Globus pallidus (tissue), 1 donor: Measurements from ENCODE around the gene ENTPD2.
A peak's percentile ranks its signal among the peaks of the same experiment; 100 is the strongest.
"Not testable (repeated sequence)": the region's sequence is repeated elsewhere in the genome, so short reads cannot be mapped to it uniquely, and the experiment has no call there.

Experiments
- DNase-seq: peaks from one replicate; pipeline ENCODE4 v3.0.0-alpha.2; 2015; ENCODE audit warnings: low spot score

The ENTPD2 gene

DNA sequence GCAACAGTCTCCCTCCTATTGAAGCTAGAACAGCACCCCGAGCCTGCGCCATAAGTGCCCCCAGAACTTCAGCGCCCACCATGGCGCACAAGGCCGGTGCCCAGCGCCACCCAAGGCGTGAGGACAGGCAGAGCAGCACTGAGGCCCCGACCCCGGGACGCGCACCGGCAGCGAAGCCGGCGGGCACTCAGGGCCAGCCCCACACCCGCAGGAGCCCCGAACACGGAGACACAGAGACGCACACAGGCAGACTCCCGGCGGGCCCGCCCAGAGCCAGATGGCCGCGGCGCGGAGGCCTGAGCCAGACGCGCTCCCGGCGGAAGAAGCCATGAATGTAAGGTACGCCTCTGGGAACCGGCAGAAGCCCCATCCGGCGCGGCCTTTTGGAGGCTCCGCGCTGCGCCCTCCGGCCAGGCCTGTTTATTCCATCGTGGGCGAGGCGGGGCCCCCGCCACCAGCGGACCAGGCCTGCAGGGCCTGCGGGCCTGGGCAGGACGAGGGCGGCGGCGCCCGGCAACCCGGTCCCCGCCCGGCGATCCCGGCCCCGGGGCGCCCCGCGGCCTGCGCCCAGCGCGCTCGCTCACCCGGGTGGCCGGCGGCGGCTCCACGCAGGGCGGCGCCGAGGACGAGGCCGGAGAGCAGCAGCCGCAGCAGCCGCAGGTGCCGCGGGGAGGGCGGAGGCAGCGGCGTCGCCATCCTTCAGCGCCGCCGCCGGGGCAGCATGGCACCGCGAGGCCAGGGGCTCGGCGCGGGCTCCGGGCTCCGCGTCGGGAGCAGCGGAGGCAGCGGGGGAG lies 8.4 kb downstream of the ENTPD2 start:
- DNase-seq, result no peak

- DNase-seq, result no peak
These were observed 9.2 kb downstream of the ENTPD2 start for GRCh38 chr9:137044502-137045177.

- DNase-seq, result no peak
These were observed 9.8 kb downstream of the ENTPD2 start for GRCh38 chr9:137044037-137044436.

DNA sequence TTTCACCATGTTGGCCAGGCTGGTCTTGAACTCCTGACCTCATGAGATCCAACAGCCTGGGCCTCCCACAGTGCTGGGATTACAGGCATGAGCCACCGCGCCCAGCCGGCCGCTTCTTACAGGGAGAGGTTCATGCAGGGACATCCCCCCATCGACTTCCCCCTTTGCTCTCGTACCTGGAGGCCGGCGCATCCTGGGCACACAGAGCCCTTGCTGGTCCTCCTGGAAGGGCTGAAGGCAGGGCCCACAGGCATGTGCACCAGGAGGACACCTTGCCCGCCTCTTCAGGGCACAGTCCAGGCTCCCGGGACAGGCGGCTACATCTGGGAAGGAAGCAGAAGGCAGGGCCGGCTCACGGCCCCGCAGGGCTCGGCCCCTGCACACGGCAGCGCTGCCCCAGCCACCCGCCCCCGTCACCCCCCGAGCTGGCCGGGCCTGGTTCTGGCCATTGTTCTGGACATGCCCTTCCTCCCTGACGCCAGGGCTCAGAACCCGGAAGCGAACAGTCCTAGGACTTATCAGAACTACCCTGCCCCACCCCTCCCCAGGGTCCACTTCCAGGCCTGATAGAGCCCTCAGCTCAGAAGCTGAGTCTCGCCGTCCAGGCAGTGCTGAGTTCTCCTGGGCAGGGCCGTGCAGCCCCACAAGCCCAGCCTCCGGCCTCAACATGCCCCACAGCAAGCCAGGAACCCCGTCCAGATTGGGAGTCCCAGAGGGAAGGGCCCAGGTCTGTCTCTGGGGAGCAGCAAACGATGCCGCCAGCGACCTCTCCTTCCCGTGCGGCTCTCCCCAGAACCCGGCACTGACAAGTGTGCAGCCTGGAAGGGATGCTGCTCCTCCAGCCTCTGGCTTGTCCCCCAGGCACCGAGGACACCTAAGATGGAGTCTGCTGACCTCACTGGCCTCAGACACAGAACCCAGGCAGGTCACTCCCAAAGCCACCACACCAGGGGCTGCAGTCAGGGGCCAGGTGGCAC lies 10.8 kb downstream of the ENTPD2 start:
- no peak for DNase-seq

DNA sequence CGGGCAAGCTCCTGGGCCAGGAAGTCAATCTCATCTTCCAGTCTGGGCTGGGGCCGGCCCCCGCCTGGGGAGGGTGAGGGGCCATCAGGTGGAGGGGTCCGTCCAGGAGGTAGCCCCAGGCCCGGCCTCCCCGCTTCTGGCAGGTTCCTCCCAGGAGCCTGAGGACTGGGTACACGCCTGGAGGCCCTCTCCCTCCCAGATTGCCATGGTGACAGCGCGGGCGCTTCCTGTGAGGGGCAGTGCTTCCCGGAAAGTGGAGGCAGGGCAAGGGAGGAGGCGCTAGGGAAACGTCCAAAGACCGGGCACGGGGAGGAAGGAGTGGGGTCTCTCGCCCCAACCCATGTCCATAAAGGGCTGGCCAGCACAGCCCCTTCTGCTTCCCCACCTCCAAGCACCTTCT lies 12.7 kb downstream of the ENTPD2 start:
- no peak for DNase-seq

- DNase-seq, result no peak
These were observed 13.3 kb downstream of the ENTPD2 start for GRCh38 chr9:137040568-137040967.

GRCh38 chr9:137039611-137040366 lies 14.1 kb downstream of the ENTPD2 start:
- no peak for DNase-seq

- no peak for DNase-seq
These were observed 14.9 kb downstream of the ENTPD2 start for GRCh38 chr9:137038916-137039315.

GRCh38 chr9:137037483-137037882 lies 16.4 kb downstream of the ENTPD2 start:
- DNase-seq, result no peak

DNA sequence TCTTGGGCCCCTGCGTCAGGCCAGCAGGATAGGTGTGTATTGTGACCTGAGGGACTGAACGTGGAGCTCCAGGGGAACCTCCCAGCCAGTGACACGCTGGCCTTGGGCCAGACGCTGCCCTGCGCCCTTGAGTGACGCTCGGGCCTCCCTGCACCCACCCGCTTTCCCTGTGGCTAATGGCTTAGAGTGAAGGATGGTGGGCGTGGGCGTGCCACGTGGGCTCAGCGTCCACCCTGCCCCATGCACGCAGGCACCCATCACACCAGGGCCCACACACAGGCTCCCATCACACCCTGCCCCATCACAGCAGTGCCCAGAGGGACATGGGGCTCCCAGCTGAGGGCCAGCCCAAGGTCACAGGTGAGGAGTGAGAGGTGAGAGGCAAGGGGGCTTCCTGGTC lies 16.8 kb downstream of the ENTPD2 start:
- no peak for DNase-seq

- DNase-seq, result no peak
These were observed 17.9 kb downstream of the ENTPD2 start for GRCh38 chr9:137035937-137036336.

- DNase-seq, result no peak
These were observed 18.4 kb downstream of the ENTPD2 start for GRCh38 chr9:137035507-137035834.

DNA sequence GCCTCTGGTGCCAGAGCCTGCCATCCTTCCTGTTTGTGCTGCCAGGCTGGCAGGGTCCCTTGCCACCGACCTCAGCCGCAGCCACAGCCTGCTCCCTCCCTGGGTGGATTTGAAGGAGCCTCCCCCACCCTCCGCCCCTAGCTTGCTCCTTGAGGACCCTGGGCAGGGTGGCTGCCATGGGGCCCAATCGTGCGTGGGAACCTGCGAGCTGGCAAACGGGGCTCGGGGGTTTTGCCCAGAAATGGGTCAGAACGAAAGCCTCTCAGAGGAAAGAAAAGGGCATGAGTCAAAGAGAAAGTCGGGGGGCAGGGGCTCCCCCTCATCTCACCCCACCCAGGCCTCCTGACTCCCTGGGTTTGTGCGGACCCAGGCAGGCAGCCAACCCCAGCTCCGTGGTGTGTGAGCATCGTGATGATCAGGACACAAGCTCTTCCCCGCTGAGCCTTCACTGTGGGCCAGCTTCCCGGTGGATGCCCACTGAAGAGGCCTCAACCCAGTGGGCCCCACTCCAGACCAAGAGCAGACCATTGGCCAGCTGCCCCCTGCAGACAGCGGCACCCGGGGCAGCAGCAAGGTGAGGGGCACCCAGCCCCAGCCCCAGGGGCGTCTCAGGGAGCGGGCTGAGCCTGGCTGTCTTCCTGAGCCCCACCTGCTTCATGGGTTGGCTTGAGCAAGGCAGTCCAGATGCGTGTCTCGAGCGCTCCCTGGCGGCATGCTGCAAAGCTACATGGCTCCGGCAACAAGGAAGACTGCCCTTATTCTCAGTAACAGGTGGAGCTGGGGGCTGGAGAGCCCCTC lies 19.0 kb downstream of the ENTPD2 start:
- peak; percentile 85 for DNase-seq

- no peak for DNase-seq
These were observed 19.7 kb downstream of the ENTPD2 start for GRCh38 chr9:137034039-137034708.

DNA sequence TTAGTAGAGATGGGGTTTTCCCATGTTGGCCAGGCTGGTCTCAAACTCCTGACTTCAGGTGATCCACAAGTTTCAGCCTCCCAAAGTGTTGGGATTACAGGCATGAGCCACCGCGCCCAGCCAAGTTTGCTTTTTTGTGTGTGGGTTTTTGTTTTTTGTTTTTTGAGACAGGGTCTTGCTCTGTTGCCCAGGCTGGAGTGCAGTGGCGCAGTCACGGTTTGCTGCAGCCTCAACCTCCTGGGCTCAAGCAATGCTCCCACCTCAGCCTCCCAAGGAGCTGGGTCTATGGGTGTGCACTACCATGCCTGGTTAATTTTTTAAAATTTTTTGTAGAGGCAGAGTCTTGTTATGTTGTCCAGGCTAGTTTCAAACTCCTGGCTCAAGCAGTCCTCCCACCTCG lies 20.4 kb downstream of the ENTPD2 start:
- not testable (repeated sequence) for DNase-seq

GRCh38 chr9:137032858-137033257 lies 21.0 kb downstream of the ENTPD2 start:
- no peak for DNase-seq

- no peak for DNase-seq
These were observed 21.8 kb downstream of the ENTPD2 start, which contains the start of gene FUT7 for GRCh38 chr9:137031904-137032640. Gene FUT7, minus strand, starts transcription at chr9:137032088. Its CDS starts 97 bp downstream, at chr9:137031991.

GRCh38 chr9:137030538-137031527 lies 23.0 kb downstream of the ENTPD2 start:
- DNase-seq, result no peak
